Pancreas (tissue), 10 donors: ENCODE data around the gene DOCK8. TPM values are rescaled to one million over a fixed set of nuclear protein-coding genes. Genes with fewer than 3 reads are reported as not detected.

ENCODE experiments used
- ATAC-seq, 4 donors: fragments of 200-7000 bp; cut with Tn5 transposase; one replicate each; pipeline versions ENCODE4 v1.8.0 to v1.9.1; 2020; ENCODE audit warnings: mild to moderate bottlenecking in 4 of 4, moderate library complexity in 4 of 4
- DNase-seq, 6 donors: peaks; one replicate each; pipeline ENCODE4 v3.0.0-alpha.2; 2020
- FAIRE-seq: peaks from 2 replicates; lab custom pipeline; 2012; peaks lifted over from hg19 to GRCh38; lab: Jason Lieb, UNC
- H3K27ac ChIP-seq, 4 donors: fragments of 200-600 bp; sonication (generic); 1 replicate in 3 of 4; 2 replicates in 1 of 4; pipeline versions ENCODE4 v1.5.0 to v1.8.0; 2020
- H3K27me3 ChIP-seq, 4 donors: fragments of 200-600 bp; one replicate each; pipeline ENCODE4 v1.8.0; 2021
- H3K36me3 ChIP-seq, 3 donors: fragments of 200-600 bp; sonication (generic) in 1 of 3; one replicate each; pipeline versions ENCODE4 v1.5.0 to v1.8.0; 2020 to 2021
- H3K4me1 ChIP-seq, 3 donors: fragments of 200-600 bp; one replicate each; pipeline ENCODE4 v1.8.0; 2021
- H3K4me3 ChIP-seq, 4 donors: fragments of 200-600 bp; sonication (generic) in 2 of 4; one replicate each; pipeline versions ENCODE4 v1.5.0 to v1.8.0; 2020 to 2021
- H3K9me3 ChIP-seq, 4 donors: fragments of 200-600 bp; one replicate each; pipeline ENCODE4 v1.8.0; 2021
- WGBS, 2 donors: extraction: QIAGEN DNeasy Blood & Tissue Kit; methylation state at CpG; one replicate each; pipeline ENCODE4 v1.1.7; 2013; 5-methylcytosine and 5-hydroxymethylcytosine counted together
- intact Hi-C, 3 donors: fragments of 100-400 bp; cut with DNase I; formaldehyde crosslinking; loops; one replicate each; pipeline versions ENCODE4 v1.11.1 to v1.14.2; 2022
- polyA plus RNA-seq, 2 donors: library from polyadenylated mRNA; stranded (reverse); fragments of 200-250 nt; gene quantifications; one replicate each; pipeline ENCODE4 v1.2.3, GENCODE V29; 2013
- total RNA-seq, 6 donors: library from RNA; stranded (reverse); fragmentation: NEBNext Ultra II Directional in 4 of 6; extraction: Animal tissue kit (Norgen Biotek cat#: 25700) in 4 of 6; gene quantifications; one replicate each; pipeline versions ENCODE4 v1.2.1 to v1.2.4, GENCODE V29; 2021 to 2023
- TF ChIP-seq, protein P1 (sequence below), 4 donors: fragments of 200-600 bp; sonication (generic) in 3 of 4; IDR thresholded peaks; one replicate each; pipeline versions ENCODE4 v1.5.0 to v1.8.0; 2021; ENCODE audit warnings: antibody characterized with exemption in 4 of 4
- donor health status: healthy with polysubstance abuse.
- donor health status: DM: no; HTN: no; CAD: no; lungs with moderate emphysema.
- donor health status: DM: no; HTN: no; CAD: no.
- donor health status: control.
- donor health status: control.
- donor health status: Bipolar disorder and iron deficiency.
- donor health status: DM: yes; HTN: yes; CAD: no.
- donor health status: DM: no; HTN: no; CAD: no.
- donor health status: DM: no; HTN: no; CAD: no.
- donor health status: DM: yes; HTN: yes; CAD: no.

Gene DOCK8
- total and polyA plus RNA-seq, 8 donors: 1.7 to 22.7 (median 6.0) TPM

DNA sequence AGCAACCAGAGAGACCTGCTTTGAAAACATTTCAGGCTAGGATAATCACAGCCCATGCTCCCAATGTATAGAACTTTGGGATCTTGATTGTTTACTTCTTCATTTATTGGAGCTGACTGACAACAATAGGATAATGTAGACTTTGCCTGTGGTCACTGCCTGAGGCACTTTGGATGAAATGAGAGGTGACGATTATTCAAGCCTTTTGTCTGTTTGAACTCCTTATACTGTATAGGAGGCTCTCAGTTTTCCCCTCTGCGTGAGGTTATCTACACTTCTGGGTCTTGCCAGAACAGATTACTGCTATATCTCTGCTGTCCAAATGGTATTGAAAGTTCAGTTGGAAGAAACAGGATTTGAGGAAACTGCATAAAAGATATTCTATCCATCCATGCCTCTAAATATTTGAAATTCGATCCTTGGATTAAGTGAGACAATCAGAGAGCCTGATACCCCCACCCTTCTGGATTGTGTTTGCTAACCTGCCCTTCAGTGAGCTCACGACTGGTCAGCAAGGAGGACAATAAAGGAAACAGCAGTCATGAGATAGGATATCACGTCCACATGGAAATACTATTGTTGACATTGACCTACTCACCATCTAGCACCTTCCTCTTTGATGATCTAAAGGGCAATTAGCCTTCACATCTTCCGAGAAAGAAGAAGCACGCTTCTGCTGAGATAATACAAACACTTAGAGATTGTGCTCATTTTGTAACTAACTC is 98.1 kb downstream of the DOCK8 start:
- no peak overlapping the region for H3K27ac ChIP-seq
- WGBS, 2 donors: 72 to 83% methylated on average over 7 of the region's 7 CpGs
- DNase-seq (no peak), ATAC-seq (no peak), FAIRE-seq (no peak)
- H3K27me3 ChIP-seq: no peaks in the 10 kb centered on the region
- no peaks in the 10 kb centered on the region for H3K36me3 ChIP-seq
- TF ChIP-seq, protein P1, sequence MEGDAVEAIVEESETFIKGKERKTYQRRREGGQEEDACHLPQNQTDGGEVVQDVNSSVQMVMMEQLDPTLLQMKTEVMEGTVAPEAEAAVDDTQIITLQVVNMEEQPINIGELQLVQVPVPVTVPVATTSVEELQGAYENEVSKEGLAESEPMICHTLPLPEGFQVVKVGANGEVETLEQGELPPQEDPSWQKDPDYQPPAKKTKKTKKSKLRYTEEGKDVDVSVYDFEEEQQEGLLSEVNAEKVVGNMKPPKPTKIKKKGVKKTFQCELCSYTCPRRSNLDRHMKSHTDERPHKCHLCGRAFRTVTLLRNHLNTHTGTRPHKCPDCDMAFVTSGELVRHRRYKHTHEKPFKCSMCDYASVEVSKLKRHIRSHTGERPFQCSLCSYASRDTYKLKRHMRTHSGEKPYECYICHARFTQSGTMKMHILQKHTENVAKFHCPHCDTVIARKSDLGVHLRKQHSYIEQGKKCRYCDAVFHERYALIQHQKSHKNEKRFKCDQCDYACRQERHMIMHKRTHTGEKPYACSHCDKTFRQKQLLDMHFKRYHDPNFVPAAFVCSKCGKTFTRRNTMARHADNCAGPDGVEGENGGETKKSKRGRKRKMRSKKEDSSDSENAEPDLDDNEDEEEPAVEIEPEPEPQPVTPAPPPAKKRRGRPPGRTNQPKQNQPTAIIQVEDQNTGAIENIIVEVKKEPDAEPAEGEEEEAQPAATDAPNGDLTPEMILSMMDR (IDR thresholded peaks at IDR 0.05): no peak
- no peak overlapping the region for H3K4me3 ChIP-seq
- intact Hi-C loops: no loop called here
- no peaks in the 10 kb centered on the region for H3K9me3 ChIP-seq
- H3K4me1 ChIP-seq: no peaks in the 10 kb centered on the region

DNA sequence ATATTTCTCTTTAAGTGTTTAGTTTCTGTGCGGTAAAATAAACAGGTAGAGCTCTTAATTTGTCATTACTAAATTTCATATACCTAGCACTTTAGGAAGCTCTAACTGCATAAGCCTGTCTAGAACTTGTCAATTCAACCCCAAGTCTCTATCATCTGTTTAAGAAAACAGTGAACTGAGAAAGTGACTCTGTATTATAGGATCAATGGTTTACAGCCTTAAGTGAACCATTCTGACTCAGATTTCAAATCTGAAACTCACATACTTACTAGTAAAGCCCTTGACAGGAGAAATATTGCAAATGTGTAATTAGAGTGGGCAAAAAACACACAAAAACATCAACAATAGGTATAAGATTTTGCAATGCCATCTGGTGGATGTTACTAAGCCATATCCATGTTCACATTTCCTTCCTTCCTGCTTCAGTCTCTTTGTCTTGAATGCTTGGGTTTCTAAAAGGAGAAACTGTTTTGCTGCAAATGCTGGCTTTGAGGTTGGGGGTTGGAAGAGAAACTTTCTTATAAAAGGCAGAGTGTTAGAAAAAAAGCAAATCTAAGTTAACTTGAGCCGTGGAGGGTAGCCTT is 101.8 kb downstream of the DOCK8 start:
- no peak overlapping the region for H3K27ac ChIP-seq
- FAIRE-seq: no peak

DNA sequence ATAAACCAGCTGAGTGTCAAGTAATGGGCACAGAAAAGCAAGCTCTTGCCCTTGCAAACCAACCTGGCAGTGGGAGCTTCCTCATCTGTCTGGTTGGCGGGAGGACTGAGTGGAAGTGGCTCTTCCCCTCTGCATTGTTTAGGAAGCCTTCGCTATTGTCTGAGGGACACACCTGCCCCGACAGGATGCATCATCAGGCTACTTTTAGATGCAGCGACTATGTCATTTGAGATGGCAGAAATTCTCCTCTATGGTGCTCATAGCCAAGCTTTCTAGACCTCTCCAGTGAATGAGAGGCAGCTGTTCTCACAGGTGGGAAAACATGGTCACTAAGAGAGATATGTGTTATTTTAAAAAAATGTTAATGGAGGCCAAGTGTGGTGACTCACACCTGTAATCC is 104.0 kb downstream of the DOCK8 start:
- Histone ChIP-seq H3K27ac (no peak overlapping the region), H3K4me3 (no peak overlapping the region), H3K27me3 (no peaks in the 10 kb centered on the region), H3K36me3 (no peaks in the 10 kb centered on the region), H3K4me1 (no peaks in the 10 kb centered on the region), H3K9me3 (no peaks in the 10 kb centered on the region)
- TF ChIP-seq, protein P1 (IDR thresholded peaks at IDR 0.05): no peak
- intact Hi-C loops: no loop called here
- no peak for DNase-seq
- FAIRE-seq: no peak
- no peak for ATAC-seq
- WGBS, 2 donors: 96 to 97% methylated on average over 4 of the region's 4 CpGs

More for the DNA sequence above, 101.8 kb downstream of the DOCK8 start:
- TF ChIP-seq, protein P1 (IDR thresholded peaks at IDR 0.05): no peak
- intact Hi-C loops: no loop called here
- Histone ChIP-seq H3K36me3 (no peaks in the 10 kb centered on the region), H3K9me3 (no peaks in the 10 kb centered on the region), H3K27me3 (no peaks in the 10 kb centered on the region), H3K4me3 (no peak overlapping the region), H3K4me1 (no peaks in the 10 kb centered on the region)
- WGBS, 2 donors: 77 to 87% methylated on average over 2 of the region's 2 CpGs
- ATAC-seq (no peak), DNase-seq (no peak)

DNA sequence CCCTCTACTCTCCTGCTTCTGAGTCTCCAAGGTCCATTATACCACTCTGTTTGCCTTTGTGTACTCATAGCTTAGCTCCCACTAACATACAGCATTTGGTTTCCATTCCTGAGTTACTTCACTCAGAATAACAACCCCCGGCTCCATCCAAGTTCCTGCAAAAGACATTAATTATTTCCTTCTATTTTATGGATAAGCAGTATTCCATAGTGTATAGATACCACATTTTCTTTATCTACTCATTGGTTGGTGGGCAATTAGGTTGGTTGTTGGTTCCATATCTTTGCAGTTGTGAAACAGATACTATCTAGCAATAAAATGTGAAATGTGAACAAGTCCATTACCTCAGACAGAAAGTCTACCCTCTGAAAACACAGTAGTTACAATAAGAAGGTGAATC is 110.3 kb downstream of the DOCK8 start:
- no peaks in the 10 kb centered on the region for H3K9me3 ChIP-seq
- ATAC-seq: no peak
- no peak overlapping the region for H3K27ac ChIP-seq
- FAIRE-seq: no peak
- DNase-seq: no peak
- TF ChIP-seq, protein P1 (IDR thresholded peaks at IDR 0.05): no peak
- H3K4me3 ChIP-seq: no peak overlapping the region
- no peaks in the 10 kb centered on the region for H3K27me3 ChIP-seq
- intact Hi-C loops: no loop called here
- H3K36me3 ChIP-seq: no peaks in the 10 kb centered on the region
- no peaks in the 10 kb centered on the region for H3K4me1 ChIP-seq
- 94 to 100% methylated on average over 1 of the region's 1 CpG for WGBS, 2 donors

DNA sequence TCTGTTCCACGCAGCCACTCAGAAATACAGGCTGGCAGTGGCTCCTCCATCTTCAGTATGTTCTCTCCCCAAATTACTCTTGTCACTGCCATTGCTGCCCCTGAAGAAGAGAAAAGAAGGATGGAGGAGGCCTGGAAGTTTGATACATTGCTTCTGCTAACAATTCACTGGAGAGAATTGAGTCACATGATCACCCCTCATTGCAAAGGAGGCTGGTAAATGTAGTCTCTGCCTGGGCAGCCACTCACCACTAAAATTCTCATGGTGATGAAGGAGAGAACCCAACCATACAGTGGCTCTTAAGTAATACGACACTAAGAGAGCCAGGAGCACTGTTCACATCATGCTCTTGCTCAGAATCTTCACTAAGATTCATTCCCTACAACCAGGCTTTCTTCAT is 112.0 kb downstream of the DOCK8 start:
- 93 to 95% methylated on average over 2 of the region's 2 CpGs for WGBS, 2 donors
- no peaks in the 10 kb centered on the region for H3K27me3 ChIP-seq
- H3K9me3 ChIP-seq: no peaks in the 10 kb centered on the region
- intact Hi-C loops: no loop called here
- ATAC-seq (no peak), DNase-seq (no peak), FAIRE-seq (no peak)
- H3K27ac ChIP-seq: no peak overlapping the region
- TF ChIP-seq, protein P1 (IDR thresholded peaks at IDR 0.05): no peak
- H3K4me1 ChIP-seq: no peaks in the 10 kb centered on the region
- no peaks in the 10 kb centered on the region for H3K36me3 ChIP-seq
- no peak overlapping the region for H3K4me3 ChIP-seq
